Measurements from ENCODE around the gene FXN. TPM values are rescaled to one million over a fixed set of nuclear protein-coding genes. Genes with fewer than 3 reads are reported as not detected.
"Not testable (repeated sequence)": the region's sequence is repeated elsewhere in the genome, so short reads cannot be mapped to it uniquely, and the experiment has no call there.

Gene FXN
- total RNA-seq, 6 experiments from 2014 or later, result 12.5 to 30.4 (median 24.7) TPM

GRCh38 chr9:69090946-69091345 lies 55.4 kb downstream of the FXN start:
- intact Hi-C loops (cut with DNase I), result no loop called here

GRCh38 chr9:69093471-69094103 lies 58.0 kb downstream of the FXN start:
- H3K4me1 ChIP-seq, result peaks cover 0 to 22% (median 0%) of the 10 kb centered on the region in 4 donors
- H3K9me3 ChIP-seq, result no peaks in the 10 kb centered on the region
- ATAC-seq (peak; percentile 88 to 95 (median 90)), DNase-seq (peak in 1 of 3 donors; percentile 56)
- intact Hi-C loops (cut with DNase I), result no loop called here
- TF ChIP-seq POLR2A (IDR thresholded peaks at IDR 0.05) (no peak), CTCF (IDR thresholded peaks at IDR 0.05) (no peak)
- no peaks in the 10 kb centered on the region for H3K36me3 ChIP-seq
- H3K27me3 ChIP-seq, result no peaks in the 10 kb centered on the region
- peak overlapping the region in 1 of 3 donors; percentile 26 for H3K4me3 ChIP-seq
- WGBS (ENCODE audit: insufficient coverage, low coverage, low lambda C conversion rate, missing lambda C conversion rate), result 28% methylated on average over 7 of the region's 7 CpGs
- peak overlapping the region; percentile 74 to 89 (median 79) for H3K27ac ChIP-seq

More at GRCh38 chr9:69090946-69091345, 55.4 kb downstream of the FXN start:
- Histone ChIP-seq H3K36me3 (no peaks in the 10 kb centered on the region), H3K9me3 (no peaks in the 10 kb centered on the region), H3K27ac (no peak overlapping the region), H3K4me3 (no peak overlapping the region), H3K27me3 (no peaks in the 10 kb centered on the region), H3K4me1 (peaks cover 0 to 12% (median 6%) of the 10 kb centered on the region in 4 donors)
- WGBS (ENCODE audit: insufficient coverage, low coverage, low lambda C conversion rate, missing lambda C conversion rate), result 91% methylated on average over 3 of the region's 3 CpGs
- DNase-seq (no peak), ATAC-seq (no peak)
- TF ChIP-seq POLR2A (IDR thresholded peaks at IDR 0.05) (no peak), CTCF (IDR thresholded peaks at IDR 0.05) (no peak)

GRCh38 chr9:69094361-69095135 lies 59.0 kb downstream of the FXN start:
- DNase-seq; intact Hi-C loops (cut with DNase I); H3K36me3 ChIP-seq; H3K27me3 ChIP-seq; ATAC-seq; H3K4me3 ChIP-seq; H3K9me3 ChIP-seq: not testable (repeated sequence)
- H3K4me1 ChIP-seq, result peaks cover 0 to 22% (median 0%) of the 10 kb centered on the region in 4 donors
- H3K27ac ChIP-seq, result peak overlapping the region in 1 of 3 donors; percentile 89
- 92% methylated on average over 14 of the region's 14 CpGs for WGBS (ENCODE audit: insufficient coverage, low coverage, low lambda C conversion rate, missing lambda C conversion rate)

- intact Hi-C loops (cut with DNase I), result no loop called here
- Histone ChIP-seq H3K27ac (peak overlapping the region in 1 of 3 donors; percentile 42), H3K4me1 (peaks cover 0 to 22% (median 0%) of the 10 kb centered on the region in 4 donors), H3K4me3 (no peak overlapping the region), H3K36me3 (no peaks in the 10 kb centered on the region), H3K27me3 (no peaks in the 10 kb centered on the region), H3K9me3 (no peaks in the 10 kb centered on the region)
- WGBS (ENCODE audit: insufficient coverage, low coverage, low lambda C conversion rate, missing lambda C conversion rate), result 35% methylated on average over 4 of the region's 4 CpGs
- TF ChIP-seq POLR2A (IDR thresholded peaks at IDR 0.05), result no peak
- ATAC-seq (peak; percentile 9 to 71 (median 49)), DNase-seq (no peak)
These were observed 61.5 kb downstream of the FXN start for GRCh38 chr9:69097064-69097463.

- H3K27ac ChIP-seq, result peak overlapping the region in 1 of 3 donors; percentile 43
- no peaks in the 10 kb centered on the region for H3K27me3 ChIP-seq
- H3K4me3 ChIP-seq, result no peak overlapping the region
- H3K36me3 ChIP-seq, result no peaks in the 10 kb centered on the region
- WGBS (ENCODE audit: insufficient coverage, low coverage, low lambda C conversion rate, missing lambda C conversion rate), result 97% methylated on average over 5 of the region's 5 CpGs
- ATAC-seq, result no peak
- no peaks in the 10 kb centered on the region for H3K9me3 ChIP-seq
- H3K4me1 ChIP-seq, result peaks cover 0 to 24% (median 0%) of the 10 kb centered on the region in 4 donors
- intact Hi-C loops (cut with DNase I), result no loop called here
- no peak for TF ChIP-seq CTCF (IDR thresholded peaks at IDR 0.05)
- TF ChIP-seq POLR2A (IDR thresholded peaks at IDR 0.05), result no peak
- DNase-seq, result no peak
These were observed 62.5 kb downstream of the FXN start for GRCh38 chr9:69097923-69098593.

- H3K4me3 ChIP-seq; DNase-seq; H3K27me3 ChIP-seq; H3K9me3 ChIP-seq; intact Hi-C loops (cut with DNase I); H3K36me3 ChIP-seq: not testable (repeated sequence)
- 29% methylated on average over 4 of the region's 7 CpGs for WGBS (ENCODE audit: insufficient coverage, low coverage, low lambda C conversion rate, missing lambda C conversion rate)
- peak overlapping the region in 2 of 3 donors; percentile 58 to 79 for H3K27ac ChIP-seq
- H3K4me1 ChIP-seq, result peaks cover 0 to 19% (median 8%) of the 10 kb centered on the region in 4 donors
- ATAC-seq, result peak; percentile 11 to 68 (median 56)
These were observed 67.9 kb downstream of the FXN start for GRCh38 chr9:69103348-69103996.
